ENCODE measurements around the gene GSTA5. TPM values are rescaled to one million over a fixed set of nuclear protein-coding genes. Genes with fewer than 3 reads are reported as not detected.
A peak's percentile ranks its signal among the peaks of the same experiment; 100 is the strongest.
"Not testable (repeated sequence)": the region's sequence is repeated elsewhere in the genome, so short reads cannot be mapped to it uniquely, and the experiment has no call there.

The GSTA5 gene
- total and polyA plus RNA-seq, 7 experiments from 2014 or later = not detected

DNA sequence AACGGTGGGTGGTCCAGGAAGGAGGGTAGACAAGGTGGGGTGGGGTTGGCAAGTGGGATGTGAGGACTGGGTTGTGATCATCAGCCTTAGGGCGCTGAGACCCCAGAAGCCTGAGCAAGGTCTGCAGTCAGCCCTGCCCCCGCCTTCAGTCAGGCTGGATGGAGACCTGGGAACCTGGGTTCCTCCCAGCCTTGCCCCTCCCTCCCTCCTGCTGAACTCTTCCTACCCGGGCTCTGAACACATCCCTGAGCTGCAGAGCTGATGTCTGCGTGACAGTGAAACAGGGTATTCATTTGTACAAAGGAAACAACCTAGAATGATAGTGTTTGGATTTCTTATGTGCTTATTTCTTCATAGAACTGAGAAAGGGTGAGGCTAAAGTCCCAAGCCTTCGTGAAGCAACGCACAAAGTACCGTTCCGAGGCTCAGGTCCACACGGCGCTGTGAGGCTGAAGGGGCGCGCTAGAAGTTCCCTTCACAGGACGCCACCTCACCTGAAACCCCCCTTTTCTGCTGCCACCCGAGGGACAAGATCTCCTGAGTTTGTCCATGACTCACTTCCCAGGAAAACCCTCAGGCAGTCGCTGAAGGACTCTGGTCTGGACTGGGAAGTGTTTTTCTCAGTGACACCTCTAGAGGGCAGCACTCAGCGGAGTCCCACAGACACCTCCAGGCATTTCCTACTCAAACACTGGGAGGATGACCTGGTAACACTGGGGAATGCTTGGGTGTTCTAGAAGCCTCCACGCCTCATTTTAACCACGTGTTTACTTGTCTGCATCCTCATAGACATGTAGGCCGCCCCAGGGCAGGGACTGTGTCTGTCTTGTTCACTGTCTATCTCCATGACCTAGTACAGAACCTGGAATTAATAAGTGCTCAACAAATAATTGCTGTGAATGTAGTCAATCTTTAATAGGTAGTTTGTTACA is 1.2 kb downstream of the GSTA5 start:
- Histone ChIP-seq H3K27me3 (ENCODE audit: control insufficient read depth in 2 of 2, insufficient read depth in 2 of 2, low read length in 2 of 2) (no peaks in the 10 kb centered on the region), H3K4me1 (ENCODE audit: control insufficient read depth in 2 of 2, insufficient read depth in 2 of 2, low read length in 2 of 2) (no peaks in the 10 kb centered on the region), H3K36me3 (ENCODE audit: control insufficient read depth in 2 of 3, insufficient read depth in 3 of 3, low read length in 3 of 3) (no peaks in the 10 kb centered on the region), H3K27ac (ENCODE audit: low read depth, low read length) (no peak overlapping the region), H3K4me3 (ENCODE audit: low read length) (no peak overlapping the region), H3K9me3 (ENCODE audit: control insufficient read depth in 2 of 3, low read length in 3 of 3) (no peaks in the 10 kb centered on the region)
- Mint-ChIP-seq H3K36me3 (no peaks in the 10 kb centered on the region), H3K4me1 (peaks cover 0 to 6% (median 0%) of the 10 kb centered on the region in 7 donors), H3K9me3 (no peaks in the 10 kb centered on the region), H3K27ac (no peak overlapping the region), H3K4me3 (no peak overlapping the region), H3K27me3 (peaks cover 36 to 49% (median 39%) of the 10 kb centered on the region in 5 donors)
- ChIA-PET POLR2A (no interaction called here), CTCF (no interaction called here)
- DNase-seq (peak in 8 of 9 donors; percentile 8 to 53 (median 38)), ATAC-seq (peak; percentile 87)
- intact Hi-C loops (cut with micrococcal nuclease) = loop anchor here (1.0 to 2.0 kb wide), 2 partner anchors 645 kb away; no protein-coding TSS in a partner anchor

DNA sequence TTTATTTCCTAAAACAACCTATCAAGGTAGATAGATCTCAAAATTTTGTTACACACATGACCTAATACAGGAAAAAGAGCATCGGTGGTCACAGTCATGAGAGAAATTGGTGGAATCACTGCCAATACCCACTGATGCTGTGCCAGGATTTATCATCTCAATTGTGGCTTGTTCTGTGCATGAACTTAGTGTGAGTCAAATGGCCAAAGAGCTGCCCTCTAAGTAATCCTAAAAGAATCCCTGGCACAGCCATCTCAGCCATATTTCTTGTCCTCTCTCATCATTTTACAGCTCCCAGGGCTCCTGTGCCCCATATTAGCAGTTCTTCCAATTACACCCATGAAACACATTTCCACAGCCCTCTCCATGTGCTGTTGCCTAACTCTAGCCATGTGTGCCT is 6.1 kb downstream of the GSTA5 start:
- H3K4me1 Mint-ChIP-seq = peaks cover 0 to under 1% (median 0%) of the 10 kb centered on the region in 7 donors
- POLR2A ChIA-PET = no interaction called here

DNA sequence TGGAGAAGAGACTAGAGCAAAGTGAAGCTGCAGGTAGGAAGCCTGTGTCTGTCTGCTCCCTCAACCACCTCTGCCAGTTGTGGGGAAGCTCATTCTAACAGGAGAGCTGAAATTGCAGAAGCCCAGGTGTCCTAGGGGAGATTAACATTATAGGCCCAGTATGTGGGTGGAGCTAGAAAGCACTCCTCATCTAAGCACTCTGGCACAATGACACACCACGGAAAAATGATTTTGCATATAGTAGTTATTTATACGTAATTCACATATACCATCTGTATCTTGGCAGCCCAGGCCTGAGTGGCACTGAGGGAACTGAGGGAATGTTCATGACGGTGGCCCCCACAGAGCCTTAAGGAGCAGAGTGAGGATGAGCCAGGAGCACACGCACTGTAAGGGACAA is 9.7 kb downstream of the GSTA5 start:
- H3K27ac Mint-ChIP-seq; H3K4me1 Mint-ChIP-seq; DNase-seq; H3K27me3 ChIP-seq (ENCODE audit: control insufficient read depth in 2 of 2, insufficient read depth in 2 of 2, low read length in 2 of 2); H3K36me3 ChIP-seq (ENCODE audit: control insufficient read depth in 2 of 3, insufficient read depth in 3 of 3, low read length in 3 of 3); H3K27ac ChIP-seq (ENCODE audit: low read depth, low read length); H3K4me3 Mint-ChIP-seq; POLR2A ChIA-PET; H3K9me3 ChIP-seq (ENCODE audit: control insufficient read depth in 2 of 3, low read length in 3 of 3); H3K36me3 Mint-ChIP-seq; H3K4me3 ChIP-seq (ENCODE audit: low read length); ATAC-seq; CTCF ChIA-PET; intact Hi-C loops (cut with micrococcal nuclease); H3K4me1 ChIP-seq (ENCODE audit: control insufficient read depth in 2 of 2, insufficient read depth in 2 of 2, low read length in 2 of 2); H3K9me3 Mint-ChIP-seq: not testable (repeated sequence)
- H3K27me3 Mint-ChIP-seq = peaks cover 8 to 24% (median 15%) of the 10 kb centered on the region in 5 donors

More for the DNA sequence above, 6.1 kb downstream of the GSTA5 start:
- peaks cover 0 to under 1% (median 0%) of the 10 kb centered on the region in 11 donors for H3K9me3 Mint-ChIP-seq
- no peak overlapping the region for H3K27ac Mint-ChIP-seq
- no peaks in the 10 kb centered on the region for H3K27me3 ChIP-seq (ENCODE audit: control insufficient read depth in 2 of 2, insufficient read depth in 2 of 2, low read length in 2 of 2)
- H3K4me3 Mint-ChIP-seq = no peak overlapping the region
- CTCF ChIA-PET = no interaction called here
- no peaks in the 10 kb centered on the region for H3K4me1 ChIP-seq (ENCODE audit: control insufficient read depth in 2 of 2, insufficient read depth in 2 of 2, low read length in 2 of 2)
- H3K27ac ChIP-seq (ENCODE audit: low read depth, low read length) = no peak overlapping the region
- no peaks in the 10 kb centered on the region for H3K9me3 ChIP-seq (ENCODE audit: control insufficient read depth in 2 of 3, low read length in 3 of 3)
- no peaks in the 10 kb centered on the region for H3K36me3 Mint-ChIP-seq
- H3K27me3 Mint-ChIP-seq = peaks cover 29 to 45% (median 41%) of the 10 kb centered on the region in 5 donors
- no peak for ATAC-seq
- DNase-seq = no peak
- H3K4me3 ChIP-seq (ENCODE audit: low read length) = no peak overlapping the region
- intact Hi-C loops (cut with micrococcal nuclease) = no loop called here
- no peaks in the 10 kb centered on the region for H3K36me3 ChIP-seq (ENCODE audit: control insufficient read depth in 2 of 3, insufficient read depth in 3 of 3, low read length in 3 of 3)

DNA sequence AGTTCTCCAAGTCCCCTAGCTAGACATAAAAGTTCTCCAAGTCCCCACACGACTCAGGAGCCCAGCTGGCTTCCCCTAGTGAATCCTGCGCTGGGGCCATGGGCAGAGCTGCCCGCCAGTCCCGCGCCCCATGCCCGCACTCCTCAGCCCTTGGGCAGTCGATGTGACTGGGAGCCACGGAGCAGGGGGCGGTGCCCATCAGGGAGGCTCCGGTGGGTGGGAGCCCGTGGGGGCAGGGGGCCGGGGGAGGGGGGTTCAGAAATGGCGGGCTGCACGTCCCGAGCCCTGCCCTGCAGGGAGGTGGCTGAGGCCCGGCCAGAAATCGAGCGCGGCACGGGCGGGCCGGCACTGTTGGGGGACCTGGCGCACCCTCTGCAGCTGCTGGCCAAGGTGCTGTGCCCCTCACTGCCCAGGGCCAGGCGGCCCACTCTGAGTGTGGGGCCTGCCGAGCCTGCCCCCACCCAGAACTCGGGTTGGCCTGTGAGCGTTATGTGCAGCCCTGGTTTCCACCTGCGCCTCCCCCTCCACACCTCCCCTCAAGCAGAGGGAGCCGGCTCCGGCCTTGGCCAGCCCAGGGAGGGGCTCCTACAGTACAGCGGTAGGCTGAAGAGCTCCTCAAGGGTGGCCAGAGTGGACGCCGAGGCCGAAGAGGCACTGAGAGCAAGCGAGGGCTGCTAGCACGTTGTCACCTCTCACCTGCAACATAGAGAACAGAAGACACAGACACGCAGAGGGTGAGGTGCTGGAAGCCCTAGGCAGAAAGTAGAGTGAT is 11.4 kb downstream of the GSTA5 start:
- Mint-ChIP-seq H3K27ac (no peak overlapping the region), H3K4me3 (no peak overlapping the region), H3K4me1 (no peaks in the 10 kb centered on the region), H3K36me3 (no peaks in the 10 kb centered on the region), H3K9me3 (peaks cover 0 to 8% (median 0%) of the 10 kb centered on the region in 11 donors), H3K27me3 (peaks cover 4 to 15% (median 7%) of the 10 kb centered on the region in 5 donors)
- H3K9me3 ChIP-seq (ENCODE audit: control insufficient read depth in 2 of 3, low read length in 3 of 3) = no peaks in the 10 kb centered on the region
- H3K4me1 ChIP-seq (ENCODE audit: control insufficient read depth in 2 of 2, insufficient read depth in 2 of 2, low read length in 2 of 2) = no peaks in the 10 kb centered on the region
- H3K27ac ChIP-seq (ENCODE audit: low read depth, low read length) = no peak overlapping the region
- DNase-seq (no peak), ATAC-seq (no peak)
- CTCF ChIA-PET = no interaction called here
- POLR2A ChIA-PET = no interaction called here
- no peaks in the 10 kb centered on the region for H3K36me3 ChIP-seq (ENCODE audit: control insufficient read depth in 2 of 3, insufficient read depth in 3 of 3, low read length in 3 of 3)
- H3K4me3 ChIP-seq (ENCODE audit: low read length) = no peak overlapping the region
- no peaks in the 10 kb centered on the region for H3K27me3 ChIP-seq (ENCODE audit: control insufficient read depth in 2 of 2, insufficient read depth in 2 of 2, low read length in 2 of 2)
- intact Hi-C loops (cut with micrococcal nuclease) = no loop called here

DNA sequence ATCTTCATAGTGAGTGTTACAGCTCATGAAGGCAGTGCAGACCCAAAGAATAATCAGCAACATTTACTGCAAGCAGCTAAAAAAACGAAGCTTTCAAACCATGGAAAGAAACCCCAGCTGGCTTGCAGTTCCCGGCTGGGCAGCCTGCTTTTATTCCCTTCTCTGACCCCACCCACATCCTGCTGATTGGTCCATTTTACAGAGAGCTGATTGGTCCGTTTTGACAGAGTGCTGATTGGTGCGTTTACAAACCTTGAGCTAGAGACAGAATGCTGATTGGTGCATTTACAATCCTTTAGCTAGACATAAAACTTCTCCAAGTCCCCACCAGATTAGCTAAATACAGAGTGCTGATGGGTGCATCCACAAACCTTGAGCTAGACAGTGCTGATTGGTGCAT is 12.0 kb downstream of the GSTA5 start:
- ATAC-seq; intact Hi-C loops (cut with micrococcal nuclease); H3K36me3 ChIP-seq (ENCODE audit: control insufficient read depth in 2 of 3, insufficient read depth in 3 of 3, low read length in 3 of 3); H3K27ac ChIP-seq (ENCODE audit: low read depth, low read length); H3K27me3 ChIP-seq (ENCODE audit: control insufficient read depth in 2 of 2, insufficient read depth in 2 of 2, low read length in 2 of 2); H3K9me3 Mint-ChIP-seq; H3K4me3 Mint-ChIP-seq; H3K4me3 ChIP-seq (ENCODE audit: low read length); DNase-seq; CTCF ChIA-PET; POLR2A ChIA-PET; H3K27ac Mint-ChIP-seq; H3K4me1 Mint-ChIP-seq; H3K4me1 ChIP-seq (ENCODE audit: control insufficient read depth in 2 of 2, insufficient read depth in 2 of 2, low read length in 2 of 2); H3K36me3 Mint-ChIP-seq; H3K9me3 ChIP-seq (ENCODE audit: control insufficient read depth in 2 of 3, low read length in 3 of 3): not testable (repeated sequence)
- H3K27me3 Mint-ChIP-seq = peaks cover 4 to 15% (median 6%) of the 10 kb centered on the region in 5 donors

DNA sequence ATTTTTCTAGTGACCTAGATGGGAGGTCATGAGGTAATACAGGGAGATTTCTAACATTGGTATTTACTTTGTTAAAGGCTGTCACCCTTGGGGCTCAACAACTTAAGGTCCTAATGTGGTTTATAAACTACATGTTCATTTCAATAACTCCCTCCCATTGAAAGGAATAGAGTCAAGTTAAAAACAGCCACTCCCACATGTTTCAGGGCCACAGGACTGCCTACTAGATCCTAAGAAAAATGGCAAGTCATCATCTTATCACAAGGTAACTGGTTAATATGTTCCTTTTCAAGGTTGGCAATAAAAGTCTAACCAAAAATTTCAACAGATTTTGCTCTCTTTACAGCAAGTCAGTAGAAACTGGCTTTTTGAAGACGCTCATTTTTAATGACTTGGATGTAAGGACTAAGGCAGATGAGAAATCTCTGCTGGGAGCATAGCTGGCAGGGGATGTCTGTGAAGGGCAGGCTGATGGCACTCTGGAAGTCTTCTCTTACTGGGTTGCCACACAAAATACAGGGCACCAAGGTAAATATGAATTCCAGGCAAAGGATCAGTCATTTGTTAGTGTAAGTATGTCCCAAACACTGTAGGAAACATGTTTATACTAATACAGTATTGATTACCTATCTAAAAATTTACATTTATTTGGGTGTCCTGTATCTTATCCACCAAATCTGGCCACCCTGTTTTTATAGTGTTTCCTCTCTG is 13.4 kb downstream of the GSTA5 start:
- H3K4me1 Mint-ChIP-seq; POLR2A ChIA-PET; H3K27me3 ChIP-seq (ENCODE audit: control insufficient read depth in 2 of 2, insufficient read depth in 2 of 2, low read length in 2 of 2); H3K36me3 ChIP-seq (ENCODE audit: control insufficient read depth in 2 of 3, insufficient read depth in 3 of 3, low read length in 3 of 3); CTCF ChIA-PET; ATAC-seq; H3K4me3 ChIP-seq (ENCODE audit: low read length); H3K27me3 Mint-ChIP-seq; H3K4me3 Mint-ChIP-seq; DNase-seq; H3K36me3 Mint-ChIP-seq; H3K9me3 ChIP-seq (ENCODE audit: control insufficient read depth in 2 of 3, low read length in 3 of 3); H3K27ac Mint-ChIP-seq; H3K27ac ChIP-seq (ENCODE audit: low read depth, low read length); H3K4me1 ChIP-seq (ENCODE audit: control insufficient read depth in 2 of 2, insufficient read depth in 2 of 2, low read length in 2 of 2); intact Hi-C loops (cut with micrococcal nuclease): not testable (repeated sequence)
- H3K9me3 Mint-ChIP-seq = peaks cover 0 to 18% (median 5%) of the 10 kb centered on the region in 11 donors
